Measurements from ENCODE around the gene CYGB. TPM values are rescaled to one million over a fixed set of nuclear protein-coding genes. Genes with fewer than 3 reads are reported as not detected.
A peak's percentile ranks its signal among the peaks of the same experiment; 100 is the strongest.

The CYGB gene
- total and polyA plus RNA-seq, 9 of the 15 experiments (the other 6 are each of a cell fraction or from before 2014, with no cell fraction given), result 0.08 to 0.95 (median 0.18) TPM; not detected in 5

GRCh38 chr17:76481071-76481655 is 56.3 kb downstream of the CYGB start:
- no peak for TF ChIP-seq TAL1 (IDR thresholded peaks at IDR 0.05)
- TF ChIP-seq TFE3 (CRISPR knock-in tag; IDR thresholded peaks at IDR 0.05), result 0 out of 2 replicates have a peak, but pooled peaks have one; percentile 16
- peaks cover 0 to 20% of the 10 kb centered on the region in 2 experiments; a peak in 3 of 5 replicates for H3K27me3 ChIP-seq (ENCODE audit: control insufficient read depth in 2 of 2, insufficient read depth in 2 of 2, low read length in 2 of 2)
- FAIRE-seq (no peak), DNase-seq (ENCODE audit: extremely low read depth in 1 of 4, low spot score in 3 of 4) (no peak), ATAC-seq (no peak)
- H3K79me2 ChIP-seq (ENCODE audit: control insufficient read depth, insufficient read depth, low read length), result no peaks in the 10 kb centered on the region; the same call in 2 of the 3 replicates
- H3K4me2 ChIP-seq (ENCODE audit: insufficient read depth, low read length), result no peak overlapping the region
- H4K20me1 ChIP-seq (replicated peaks; ENCODE audit: control insufficient read depth, insufficient read depth, low read length), result no peaks in the 10 kb centered on the region
- POLR2A ChIA-PET, result interaction anchor here (0.7 to 2.1 kb wide), 3 partner anchors 11 to 23 kb away, joined by 4 to 6 read pairs (median 6); no protein-coding TSS in a partner anchor
- no peaks in the 10 kb centered on the region for H3K9me3 ChIP-seq (replicated peaks; ENCODE audit: control insufficient read depth, insufficient read depth, low read depth, low read length)
- in situ Hi-C loops (cut with MboI) (no loop called here), intact Hi-C loops (cut with micrococcal nuclease) (no loop called here)
- no peak overlapping the region for H2AFZ ChIP-seq (ENCODE audit: low read depth, low read length)
- BruUV-seq (replicated peaks), result no TSS peak
- H3K36me3 ChIP-seq (ENCODE audit: control insufficient read depth, insufficient read depth, low read length), result no peaks in the 10 kb centered on the region
- 62% methylated on average over 21 of the region's 21 CpGs for WGBS (ENCODE audit: insufficient coverage, low coverage, missing lambda C conversion rate)
- H3K9me1 ChIP-seq (ENCODE audit: control insufficient read depth, insufficient read depth, low read length), result no peaks in the 10 kb centered on the region
- peak overlapping the region in 1 of 2 experiments; percentile 26; a peak in 2 of 4 replicates for H3K9ac ChIP-seq (ENCODE audit: insufficient read depth in 1 of 2, low read depth in 2 of 2, low read length in 2 of 2)
- CTCF ChIA-PET (ENCODE audit: low intra/inter-chr PET ratio), result no interaction called here
- H3K4me3 ChIP-seq, result no peak overlapping the region
- peaks cover 7 to 24% of the 10 kb centered on the region in 2 experiments; a peak in 4 of 5 replicates for H3K4me1 ChIP-seq (replicated peaks in 1 of 2; ENCODE audit: control insufficient read depth in 2 of 2, insufficient read depth in 2 of 2, low read length in 2 of 2)
- H3K27ac ChIP-seq (ENCODE audit: extremely low read depth, low read depth, low read length), result no peak overlapping the region

- no peak for FAIRE-seq
- ChIA-PET CTCF (ENCODE audit: low intra/inter-chr PET ratio) (no interaction called here), POLR2A (interaction anchor here (0.7 to 2.1 kb wide), 4 partner anchors 11 to 22 kb away, joined by 3 to 6 read pairs (median 5); no protein-coding TSS in a partner anchor)
- Histone ChIP-seq H3K4me1 (replicated peaks in 1 of 2; ENCODE audit: control insufficient read depth in 2 of 2, insufficient read depth in 2 of 2, low read length in 2 of 2) (peaks cover 5 to 24% of the 10 kb centered on the region in 2 experiments; a peak in 4 of 5 replicates), H3K9me1 (ENCODE audit: control insufficient read depth, insufficient read depth, low read length) (no peaks in the 10 kb centered on the region), H3K9ac (ENCODE audit: insufficient read depth in 1 of 2, low read depth in 2 of 2, low read length in 2 of 2) (peak overlapping the region in 1 of 2 experiments; percentile 10; a peak in 2 of 4 replicates), H2AFZ (ENCODE audit: low read depth, low read length) (no peak overlapping the region), H3K36me3 (ENCODE audit: control insufficient read depth, insufficient read depth, low read length) (no peaks in the 10 kb centered on the region), H3K27me3 (ENCODE audit: control insufficient read depth in 2 of 2, insufficient read depth in 2 of 2, low read length in 2 of 2) (peaks cover 0 to 20% of the 10 kb centered on the region in 2 experiments; a peak in 3 of 5 replicates), H3K9me3 (replicated peaks; ENCODE audit: control insufficient read depth, insufficient read depth, low read depth, low read length) (no peaks in the 10 kb centered on the region), H3K4me2 (ENCODE audit: insufficient read depth, low read length) (no peak overlapping the region), H3K79me2 (ENCODE audit: control insufficient read depth, insufficient read depth, low read length) (no peaks in the 10 kb centered on the region; the same call in 2 of the 3 replicates), H4K20me1 (replicated peaks; ENCODE audit: control insufficient read depth, insufficient read depth, low read length) (no peaks in the 10 kb centered on the region), H3K4me3 (no peak overlapping the region), H3K27ac (ENCODE audit: extremely low read depth, low read depth, low read length) (no peak overlapping the region)
- in situ Hi-C loops (cut with MboI), result no loop called here
- BruUV-seq (replicated peaks), result no TSS peak
- intact Hi-C loops (cut with micrococcal nuclease), result no loop called here
- no peak for DNase-seq (ENCODE audit: extremely low read depth in 1 of 4, low spot score in 3 of 4)
- ATAC-seq, result no peak
- WGBS (ENCODE audit: insufficient coverage, low coverage, missing lambda C conversion rate), result 37% methylated on average over 15 of the region's 15 CpGs
- TF ChIP-seq EGR1 (conservative IDR thresholded peaks at IDR 0.05), result no peak
- TF ChIP-seq CC2D1A (IDR thresholded peaks at IDR 0.05), result no peak
- TF ChIP-seq MITF (IDR thresholded peaks at IDR 0.05), result no peak
- TF ChIP-seq ZBTB12 (CRISPR knock-in tag; IDR thresholded peaks at IDR 0.05), result no peak
- no peak for TF ChIP-seq ZNF444 (CRISPR knock-in tag; IDR thresholded peaks at IDR 0.05)
- TF ChIP-seq SMAD1 (IDR thresholded peaks at IDR 0.05; ENCODE audit: low read depth, low read length, partially characterized antibody), result no peak
Measured at GRCh38 chr17:76480632-76481031, 56.9 kb downstream of the CYGB start.

All from K562 (cell line).